ENCODE measurements around the gene PRPF19. TPM values are rescaled to one million over a fixed set of nuclear protein-coding genes. Genes with fewer than 3 reads are reported as not detected.

Gene PRPF19
- total and polyA plus RNA-seq, 2 donors from 2014 or later: 70.7 to 72.1 TPM

DNA sequence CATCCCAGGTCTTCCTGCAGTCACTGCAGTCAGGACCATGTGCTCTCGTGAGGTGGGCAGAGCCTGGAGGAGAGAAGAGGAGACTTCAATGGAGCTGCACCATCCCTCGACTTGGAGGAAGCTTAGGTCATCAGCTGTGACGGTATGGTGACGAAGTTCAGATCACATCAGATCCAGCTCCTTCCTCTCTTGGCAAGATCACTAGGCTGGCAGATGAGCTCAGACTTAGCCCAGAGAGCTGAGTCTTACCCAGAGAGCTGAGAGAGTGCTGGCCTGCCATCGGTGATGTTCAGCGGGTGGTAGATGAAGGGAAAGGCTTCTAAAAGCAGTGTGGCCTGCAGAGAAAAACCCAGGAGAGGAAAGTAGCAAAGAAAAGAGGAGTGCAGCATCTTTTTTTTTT is 47.4 kb upstream of the PRPF19 start:
- DNase-seq (peak in 1 of 5 donors; percentile 26), FAIRE-seq (no peak)
- Histone ChIP-seq H3K4me1 (ENCODE audit: control insufficient read depth in 2 of 3, insufficient read depth in 2 of 3, low read depth in 1 of 3, low read length in 3 of 3) (peaks cover 0 to 2% (median 0%) of the 10 kb centered on the region in 3 donors), H3K27me3 (ENCODE audit: control insufficient read depth, insufficient read depth, low read length) (no peaks in the 10 kb centered on the region), H3K36me3 (ENCODE audit: control insufficient read depth in 2 of 3, insufficient read depth in 3 of 3, low read length in 3 of 3) (no peaks in the 10 kb centered on the region), H3K4me3 (ENCODE audit: low read length in 3 of 3) (no peak overlapping the region), H3K27ac (ENCODE audit: low read depth in 2 of 2, low read length in 2 of 2) (no peak overlapping the region), H3K9me3 (ENCODE audit: control insufficient read depth in 2 of 3, insufficient read depth in 1 of 3, low read length in 3 of 3) (no peaks in the 10 kb centered on the region), H3K9ac (ENCODE audit: low read length in 3 of 3) (no peak overlapping the region)
- TF ChIP-seq, protein P1, sequence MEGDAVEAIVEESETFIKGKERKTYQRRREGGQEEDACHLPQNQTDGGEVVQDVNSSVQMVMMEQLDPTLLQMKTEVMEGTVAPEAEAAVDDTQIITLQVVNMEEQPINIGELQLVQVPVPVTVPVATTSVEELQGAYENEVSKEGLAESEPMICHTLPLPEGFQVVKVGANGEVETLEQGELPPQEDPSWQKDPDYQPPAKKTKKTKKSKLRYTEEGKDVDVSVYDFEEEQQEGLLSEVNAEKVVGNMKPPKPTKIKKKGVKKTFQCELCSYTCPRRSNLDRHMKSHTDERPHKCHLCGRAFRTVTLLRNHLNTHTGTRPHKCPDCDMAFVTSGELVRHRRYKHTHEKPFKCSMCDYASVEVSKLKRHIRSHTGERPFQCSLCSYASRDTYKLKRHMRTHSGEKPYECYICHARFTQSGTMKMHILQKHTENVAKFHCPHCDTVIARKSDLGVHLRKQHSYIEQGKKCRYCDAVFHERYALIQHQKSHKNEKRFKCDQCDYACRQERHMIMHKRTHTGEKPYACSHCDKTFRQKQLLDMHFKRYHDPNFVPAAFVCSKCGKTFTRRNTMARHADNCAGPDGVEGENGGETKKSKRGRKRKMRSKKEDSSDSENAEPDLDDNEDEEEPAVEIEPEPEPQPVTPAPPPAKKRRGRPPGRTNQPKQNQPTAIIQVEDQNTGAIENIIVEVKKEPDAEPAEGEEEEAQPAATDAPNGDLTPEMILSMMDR (IDR thresholded peaks at IDR 0.05; ENCODE audit: borderline replicate concordance, extremely low read depth, insufficient read depth): no peak
- intact Hi-C loops (cut with DNase I): no loop called here

DNA sequence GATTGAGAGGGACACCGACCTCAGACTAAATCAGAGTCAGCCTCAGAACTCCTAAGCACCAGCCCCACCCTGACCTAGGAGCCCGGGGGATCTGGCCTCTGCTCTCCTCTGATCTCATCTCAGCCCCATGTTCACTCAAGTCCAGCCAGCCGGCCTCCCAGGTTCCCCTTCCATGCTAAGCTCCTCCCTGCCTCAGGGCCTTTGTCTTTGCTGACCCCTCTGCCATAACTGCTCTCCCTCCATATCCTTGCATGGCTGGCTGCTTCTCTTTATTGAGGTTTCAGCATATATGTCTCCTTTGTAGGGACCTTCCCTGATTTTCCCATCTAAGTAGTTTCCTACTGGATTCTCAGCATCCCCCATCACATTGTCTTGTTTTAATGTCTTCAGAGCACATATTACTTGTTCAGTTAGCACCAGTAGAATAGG is 46.4 kb upstream of the PRPF19 start:
- intact Hi-C loops (cut with DNase I): no loop called here
- Histone ChIP-seq H3K9me3 (ENCODE audit: control insufficient read depth in 2 of 3, insufficient read depth in 1 of 3, low read length in 3 of 3) (no peaks in the 10 kb centered on the region), H3K9ac (ENCODE audit: low read length in 3 of 3) (peak overlapping the region in 1 of 3 donors; percentile 73), H3K36me3 (ENCODE audit: control insufficient read depth in 2 of 3, insufficient read depth in 3 of 3, low read length in 3 of 3) (no peaks in the 10 kb centered on the region), H3K27ac (ENCODE audit: low read depth in 2 of 2, low read length in 2 of 2) (peak overlapping the region in 1 of 2 donors; percentile 87), H3K27me3 (ENCODE audit: control insufficient read depth, insufficient read depth, low read length) (no peaks in the 10 kb centered on the region), H3K4me3 (ENCODE audit: low read length in 3 of 3) (peak overlapping the region in 1 of 3 donors; percentile 62), H3K4me1 (ENCODE audit: control insufficient read depth in 2 of 3, insufficient read depth in 2 of 3, low read depth in 1 of 3, low read length in 3 of 3) (peaks cover 0 to 2% (median 0%) of the 10 kb centered on the region in 3 donors)
- TF ChIP-seq, protein P1 (IDR thresholded peaks at IDR 0.05; ENCODE audit: borderline replicate concordance, extremely low read depth, insufficient read depth): no peak
- DNase-seq (no peak), FAIRE-seq (no peak)

DNA sequence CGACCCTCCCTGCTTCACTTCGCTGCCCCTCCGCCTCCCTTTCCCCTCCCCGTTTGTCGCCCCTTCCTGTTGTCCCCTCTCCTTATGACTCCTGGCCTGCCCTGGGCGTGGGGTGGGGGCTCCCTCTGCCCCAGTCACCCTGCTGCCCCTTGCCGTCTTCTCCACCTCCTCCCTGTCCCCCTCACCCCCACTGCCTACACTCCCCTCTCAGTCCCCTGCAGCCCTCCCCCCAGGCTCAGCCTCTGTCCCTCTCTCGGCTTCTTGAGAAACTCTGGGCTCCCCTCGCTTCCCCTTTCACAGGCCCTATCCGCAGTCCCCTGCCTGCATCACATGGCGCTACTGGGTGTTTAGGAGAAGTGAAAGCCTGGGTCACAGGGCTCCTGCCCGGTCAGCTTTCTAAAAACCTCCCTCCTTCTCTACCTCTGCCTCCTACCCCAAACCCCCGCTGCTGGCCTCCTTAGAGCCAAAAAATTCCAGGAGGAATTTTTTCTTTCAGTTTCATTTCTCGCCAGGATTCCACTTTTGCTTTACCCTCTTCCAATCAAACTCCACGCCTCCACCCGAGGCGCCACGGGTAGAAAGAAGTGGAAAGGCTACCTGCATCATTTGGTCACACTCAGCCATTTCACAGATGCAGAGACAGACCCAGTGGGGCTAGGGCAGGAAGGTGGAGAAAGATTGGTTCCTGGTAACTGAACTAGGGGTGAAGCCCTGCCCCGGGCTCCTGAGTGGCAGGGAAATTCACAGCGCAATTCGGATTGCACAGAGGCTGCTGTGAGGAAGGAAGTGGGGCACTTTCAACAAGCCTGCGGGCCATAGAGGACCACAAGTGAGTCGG is 45.7 kb upstream of the PRPF19 start, which contains the start of gene SLC15A3:
TSS of gene SLC15A3 (minus strand) at position 273 of the 838 bp plus-strand sequence. CDS start 625 bp downstream, outside the sequence.
- peak within 1 kb of the TSS; percentile 30 to 73 (median 65) for H3K9ac ChIP-seq (ENCODE audit: low read length in 3 of 3)
- peak within 1 kb of the TSS; percentile 39 to 87 for H3K27ac ChIP-seq (ENCODE audit: low read depth in 2 of 2, low read length in 2 of 2)
- no peaks in the 10 kb centered on the region for H3K36me3 ChIP-seq (ENCODE audit: control insufficient read depth in 2 of 3, insufficient read depth in 3 of 3, low read length in 3 of 3)
- FAIRE-seq (no peak), DNase-seq (peak; percentile 43 to 87 (median 70))
- no peaks in the 10 kb centered on the region for H3K27me3 ChIP-seq (ENCODE audit: control insufficient read depth, insufficient read depth, low read length)
- H3K4me3 ChIP-seq (ENCODE audit: low read length in 3 of 3): peak within 1 kb of the TSS; percentile 46 to 69 (median 62)
- H3K9me3 ChIP-seq (ENCODE audit: control insufficient read depth in 2 of 3, insufficient read depth in 1 of 3, low read length in 3 of 3): no peaks in the 10 kb centered on the region
- intact Hi-C loops (cut with DNase I): no loop called here
- TF ChIP-seq, protein P1 (IDR thresholded peaks at IDR 0.05; ENCODE audit: borderline replicate concordance, extremely low read depth, insufficient read depth): no peak
- H3K4me1 ChIP-seq (ENCODE audit: control insufficient read depth in 2 of 3, insufficient read depth in 2 of 3, low read depth in 1 of 3, low read length in 3 of 3): peaks cover 0 to 2% (median 0%) of the 10 kb centered on the region in 3 donors
